ENCODE measurements around the gene TENM4.

GRCh38 chr11:78922859-78923625, 517.8 kb downstream of the TENM4 start:
- no peak for TF ChIP-seq CTCF (conservative IDR thresholded peaks at IDR 0.05; ENCODE audit: low read length)
- TF ChIP-seq EZH2phosphoT487 (IDR thresholded peaks at IDR 0.05; ENCODE audit: borderline replicate concordance, low read depth, low read length), result no peak
